Hematopoietic multipotent progenitor cell treated with erythropoietin and hydrocortisone succinate and interleukin-3 and kit ligand, for 6 days (in vitro differentiated cells): ENCODE results near the gene COPB1.

Experiments used
- DNase-seq: peaks from one replicate; pipeline ENCODE4 v3.0.0-alpha.2; 2015

The COPB1 gene

DNA sequence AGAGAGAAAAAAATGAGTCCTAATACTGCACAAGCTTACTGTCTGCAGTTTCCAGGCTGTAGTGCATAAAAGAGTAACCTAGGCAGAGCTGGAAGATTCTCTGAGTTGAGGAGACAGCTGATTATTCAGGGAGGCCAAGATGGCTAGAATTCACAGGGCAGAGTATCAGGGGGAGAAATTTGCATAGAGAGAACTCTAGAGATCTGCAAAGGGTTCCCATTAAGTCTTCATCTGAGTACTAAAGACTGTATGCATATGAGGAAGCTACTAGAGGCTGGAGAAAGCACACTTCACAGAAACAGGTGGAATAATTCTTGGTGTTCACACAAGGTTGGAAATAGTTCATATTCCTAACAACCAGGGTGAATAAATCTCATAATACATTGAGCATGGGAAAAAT, 74.0 kb downstream of the COPB1 start:
- DNase-seq = no peak

- no peak for DNase-seq
Observed at GRCh38 chr11:14424096-14424495, 75.5 kb downstream of the COPB1 start.

DNA sequence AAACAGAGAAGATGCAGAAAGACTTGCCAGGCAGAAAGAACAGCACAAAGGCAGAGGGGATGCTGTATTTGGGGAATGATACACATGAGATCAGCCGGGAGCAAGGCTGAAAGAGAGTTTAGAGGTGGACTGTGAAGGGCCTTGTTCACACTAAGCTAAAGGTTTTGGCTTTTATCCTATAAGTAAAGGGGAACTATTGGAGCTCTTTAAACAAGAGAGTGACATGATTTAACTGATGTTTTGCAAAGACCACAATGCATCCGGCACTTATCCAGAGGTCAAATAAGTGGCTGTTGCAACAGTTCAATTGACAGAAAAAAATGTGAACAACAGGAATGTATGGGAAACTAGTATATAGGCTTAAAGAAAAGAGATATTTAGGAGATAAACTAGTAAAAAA, 76.0 kb downstream of the COPB1 start:
- peak; percentile 44 for DNase-seq

DNA sequence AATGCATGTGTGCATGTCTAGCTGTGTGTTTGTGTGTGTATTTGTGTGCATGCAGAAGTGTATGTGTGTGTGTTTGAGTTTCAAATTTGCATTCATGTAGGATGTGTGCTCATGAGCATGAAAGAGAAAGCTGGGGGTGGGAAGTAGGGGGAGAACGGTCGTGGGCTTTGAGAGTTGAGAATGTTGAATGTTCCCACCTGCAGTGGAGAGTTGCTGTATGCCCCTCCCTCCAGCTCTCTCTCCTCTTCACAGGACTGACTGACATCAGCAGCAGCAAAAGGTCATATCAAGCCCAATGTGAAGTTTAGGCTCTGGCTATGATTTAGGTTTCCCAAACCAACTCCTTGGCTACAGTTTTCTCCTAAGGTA, 76.8 kb downstream of the COPB1 start:
- no peak for DNase-seq

- peak; percentile 77 for DNase-seq
Observed at GRCh38 chr11:14422052-14422813, 77.4 kb downstream of the COPB1 start.

- DNase-seq = no peak
Observed at GRCh38 chr11:14420223-14420622, 79.4 kb downstream of the COPB1 start.

DNA sequence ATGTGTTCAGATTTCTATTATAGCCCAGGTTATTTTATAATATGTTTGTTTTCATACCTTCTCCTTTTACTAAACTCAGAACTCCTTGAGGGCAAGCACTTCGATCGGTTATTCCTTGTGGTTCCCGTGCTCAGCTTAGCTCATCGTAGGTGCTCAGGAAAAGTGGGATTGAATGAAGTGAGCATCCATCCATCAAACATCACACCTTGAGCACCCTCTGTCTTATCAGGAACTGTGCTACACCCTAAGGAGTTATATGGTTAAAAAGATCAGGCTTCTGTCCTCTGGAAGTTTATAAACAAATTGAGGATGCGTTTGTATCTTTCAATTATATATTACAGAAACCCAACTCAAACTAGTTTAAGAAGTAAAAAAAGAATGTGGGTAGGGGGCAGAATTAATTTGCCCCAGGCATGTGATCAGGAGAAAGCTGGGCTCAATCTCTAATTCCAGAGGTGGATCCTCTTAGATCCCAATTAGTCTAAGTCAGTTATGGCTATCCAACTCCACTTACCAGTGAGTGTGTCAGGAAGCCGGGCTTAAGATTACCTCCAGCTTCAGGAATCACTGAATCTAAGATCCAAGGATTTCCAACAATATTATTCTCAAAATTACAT, 80.7 kb downstream of the COPB1 start:
- peak; percentile 22 for DNase-seq

- no peak for DNase-seq
Observed at GRCh38 chr11:14417617-14418374, 81.8 kb downstream of the COPB1 start.

GRCh38 chr11:14417186-14417585, 82.4 kb downstream of the COPB1 start:
- no peak for DNase-seq

DNA sequence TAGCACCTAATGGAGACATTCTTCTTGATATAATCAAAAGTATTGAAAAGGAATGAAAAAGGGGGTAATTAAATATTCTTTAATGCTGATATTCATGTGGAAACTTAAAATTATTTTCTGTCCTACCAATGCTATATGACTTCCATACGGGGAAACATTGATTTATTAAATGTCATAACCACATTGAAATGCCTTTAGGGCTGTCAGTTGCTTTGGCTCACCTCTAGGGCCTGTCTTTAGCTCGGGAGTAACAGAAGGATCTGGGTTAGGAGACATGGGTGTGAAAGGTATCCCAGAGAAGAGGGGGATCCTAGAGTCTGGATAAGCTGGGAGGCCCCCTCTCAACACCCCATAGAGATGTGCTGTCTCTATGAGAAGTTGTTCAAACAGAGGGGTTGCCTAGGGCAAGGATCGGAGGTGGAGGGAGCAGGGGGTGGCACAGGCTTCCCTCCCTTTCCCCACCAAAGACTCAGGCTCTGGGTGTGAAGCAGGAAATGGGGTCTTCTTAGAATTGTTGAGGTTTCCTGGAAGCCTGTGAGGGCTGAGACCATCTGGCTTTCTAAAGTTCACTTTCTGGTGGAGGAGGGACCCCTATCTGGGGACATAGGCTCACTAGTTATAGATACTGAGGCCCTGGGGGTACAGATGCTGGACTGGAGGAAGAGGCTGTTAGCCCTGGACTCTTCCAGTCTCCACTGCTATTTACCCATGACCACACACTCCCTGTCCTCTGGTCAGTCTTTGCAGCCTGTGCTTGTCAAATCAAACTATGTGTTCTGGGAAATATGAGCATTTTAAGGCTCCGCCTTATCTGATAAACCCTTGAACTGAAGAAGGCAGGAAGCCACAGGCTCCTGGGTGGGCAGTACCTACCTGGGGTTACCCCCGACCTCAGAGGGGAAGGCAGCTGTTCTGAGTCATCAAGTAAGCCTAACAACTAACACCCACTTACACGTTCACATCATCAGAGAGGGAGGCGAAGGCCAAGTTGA, 84.8 kb downstream of the COPB1 start:
- peak; percentile 37 for DNase-seq

DNA sequence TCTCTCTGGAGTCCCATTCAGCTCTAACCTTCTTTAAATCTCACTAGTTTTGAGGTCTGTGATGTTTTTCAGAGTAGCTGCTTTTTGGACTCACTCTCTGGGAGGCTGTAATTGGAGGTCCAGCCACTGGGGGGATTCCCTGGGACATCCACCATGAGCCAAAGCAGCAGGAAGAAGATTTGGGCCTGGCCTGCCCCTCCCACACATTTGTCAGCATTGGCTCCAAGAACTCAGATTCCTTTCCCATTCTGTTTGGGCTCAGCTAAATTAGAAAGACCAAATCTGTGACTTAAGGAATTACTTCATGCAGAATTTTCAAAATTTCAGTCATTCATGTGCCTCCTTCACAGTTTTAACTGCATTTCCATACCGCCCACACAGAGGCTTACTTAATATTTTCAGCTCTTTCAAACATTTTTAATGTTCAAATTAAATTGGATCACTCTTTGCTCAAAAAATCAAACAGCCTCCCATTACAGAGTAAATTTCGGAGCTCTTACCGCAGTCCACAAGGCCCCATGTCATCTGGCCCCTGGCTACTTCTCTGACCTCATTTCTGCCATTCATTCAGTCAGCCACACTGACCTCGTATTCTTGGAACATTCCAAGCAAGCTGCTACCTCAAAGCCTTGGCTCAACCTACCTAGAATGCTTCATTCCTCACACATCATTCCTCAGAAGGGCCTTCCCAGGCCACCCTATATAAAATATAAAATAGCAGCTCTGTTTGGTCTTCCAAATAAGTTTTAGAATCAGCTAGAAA, 86.1 kb downstream of the COPB1 start:
- DNase-seq = peak; percentile 27

DNA sequence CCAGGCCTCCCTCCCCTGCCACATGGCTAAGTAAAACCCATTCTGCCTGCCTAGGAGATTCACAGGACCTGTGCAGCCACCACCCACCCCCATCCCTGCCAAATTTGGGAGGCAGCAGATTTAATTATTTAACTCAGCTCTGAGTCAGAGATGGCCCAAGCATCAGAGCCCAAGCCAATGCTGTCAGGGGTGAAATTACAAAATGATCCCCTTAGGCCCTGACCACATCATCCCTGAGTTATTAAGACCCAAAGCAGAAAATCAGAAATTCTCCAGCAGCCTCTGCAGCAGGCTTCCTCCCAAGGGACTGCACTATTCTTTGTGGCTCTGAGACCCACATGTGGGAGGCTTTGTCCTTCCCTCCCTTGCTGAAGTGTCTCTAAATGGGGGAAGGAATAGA, 87.8 kb downstream of the COPB1 start:
- no peak for DNase-seq

DNA sequence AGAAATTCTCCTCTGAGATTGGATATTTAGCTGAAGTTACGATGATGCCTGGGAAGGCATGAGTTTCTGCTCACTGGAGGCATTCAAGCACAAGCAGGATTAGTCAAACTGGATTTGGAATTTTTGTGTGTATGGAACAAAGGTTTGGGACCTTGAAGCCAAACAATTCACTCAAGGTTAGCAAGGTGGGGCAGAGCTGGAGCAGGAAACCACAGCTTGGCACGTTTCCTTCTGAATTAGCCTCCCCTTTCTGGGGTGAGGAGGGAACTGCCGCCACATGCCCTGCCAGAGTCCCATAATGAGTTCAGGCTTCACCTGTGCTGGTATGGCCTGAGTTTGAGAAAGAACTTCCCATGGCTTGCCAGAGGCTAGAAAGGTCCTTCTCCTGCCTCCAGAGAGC, 89.7 kb downstream of the COPB1 start:
- no peak for DNase-seq

- DNase-seq = no peak
Observed at GRCh38 chr11:14408612-14409011, 91.0 kb downstream of the COPB1 start.
